HG03280 (cell line): ENCODE data around the gene RNF213.

Experiments
- ATAC-seq: cut with Tn5 transposase; IDR thresholded peaks from one replicate; pipeline ENCODE4 v1.9.1; 2021; ENCODE audit warnings: mild to moderate bottlenecking, moderate library complexity; ENCODE audit not compliant: unreplicated experiment

Gene RNF213

DNA sequence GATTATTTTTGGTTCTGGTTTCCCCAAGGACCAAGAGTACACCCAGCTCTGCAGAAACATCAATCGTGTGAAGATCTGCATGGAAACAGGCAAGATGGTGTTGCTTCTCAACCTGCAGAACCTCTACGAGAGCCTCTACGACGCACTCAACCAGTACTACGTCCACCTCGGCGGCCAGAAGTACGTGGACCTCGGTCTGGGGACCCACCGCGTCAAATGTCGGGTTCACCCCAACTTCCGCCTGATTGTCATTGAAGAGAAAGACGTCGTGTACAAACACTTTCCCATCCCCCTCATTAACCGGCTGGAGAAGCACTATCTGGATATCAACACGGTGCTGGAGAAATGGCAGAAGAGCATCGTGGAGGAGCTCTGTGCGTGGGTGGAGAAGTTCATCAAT is 86.9 kb downstream of the RNF213 start:
- ATAC-seq = no peak

DNA sequence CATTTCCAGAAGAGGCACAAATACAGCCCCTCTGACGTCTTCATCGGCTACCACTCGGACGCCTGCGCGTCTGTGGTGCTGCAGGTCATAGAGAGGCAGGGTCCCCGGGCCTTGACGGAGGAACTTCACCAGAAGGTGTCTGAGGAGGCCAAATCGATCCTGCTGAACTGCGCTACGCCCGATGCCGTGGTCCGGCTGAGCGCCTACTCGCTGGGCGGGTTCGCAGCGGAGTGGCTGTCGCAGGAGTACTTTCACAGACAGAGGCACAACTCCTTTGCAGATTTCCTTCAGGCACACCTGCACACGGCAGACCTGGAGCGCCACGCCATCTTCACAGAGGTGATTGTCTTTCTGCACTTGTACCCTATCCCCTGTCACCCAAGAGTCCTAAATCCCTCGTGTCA is 87.3 kb downstream of the RNF213 start:
- ATAC-seq = no peak

DNA sequence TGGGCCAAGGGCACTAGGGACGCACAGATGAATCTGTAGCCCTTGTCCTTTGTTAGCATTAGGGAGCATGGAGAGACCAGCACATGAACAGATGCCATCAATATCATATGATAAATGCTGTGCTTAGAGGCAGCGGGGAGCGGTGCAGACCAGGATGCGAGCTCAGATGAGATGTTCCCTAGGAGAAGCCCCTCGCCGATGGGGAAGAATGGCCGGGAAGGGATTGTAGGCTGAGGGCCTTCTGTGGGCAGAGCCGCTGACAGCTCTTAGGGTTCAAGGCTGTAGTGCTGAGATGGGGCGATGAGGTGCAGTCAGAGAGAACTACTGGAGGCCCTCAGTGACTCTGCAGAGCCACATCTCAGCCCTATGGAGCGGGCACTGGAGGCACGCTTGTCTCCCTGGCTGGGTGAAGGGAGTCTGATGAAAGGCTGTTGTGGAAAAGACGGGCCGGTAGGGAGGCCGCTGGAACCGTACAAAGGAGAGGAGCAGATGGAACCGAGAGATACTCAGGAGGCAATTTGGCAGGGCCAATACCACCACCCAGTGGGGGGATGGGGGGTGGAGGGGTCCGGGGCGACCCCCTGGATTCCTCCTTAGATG is 88.0 kb downstream of the RNF213 start:
- no peak for ATAC-seq

DNA sequence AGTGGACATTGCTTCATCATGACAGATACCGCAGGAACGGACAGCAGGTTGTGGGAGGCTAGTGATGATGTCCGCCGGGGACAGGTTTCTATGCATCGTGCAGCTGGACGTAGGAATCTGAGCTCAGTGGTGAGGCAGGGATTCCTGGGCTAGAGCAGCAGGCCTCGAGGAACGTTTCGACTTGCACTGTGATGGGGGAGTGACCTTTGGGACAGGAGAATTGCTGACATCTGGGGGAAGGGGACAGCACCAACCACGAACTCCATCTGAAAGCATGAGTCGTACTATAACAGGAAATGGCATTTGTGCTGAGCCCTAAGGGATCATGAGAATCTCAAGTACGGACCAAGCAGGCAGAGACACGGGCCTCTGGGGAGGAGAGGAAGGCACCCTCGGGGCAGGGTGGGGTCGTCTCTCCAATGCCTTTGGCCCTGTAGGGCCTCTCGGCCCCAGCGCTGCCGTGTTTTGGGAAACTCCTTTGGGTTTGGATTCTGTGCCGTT is 88.5 kb downstream of the RNF213 start:
- ATAC-seq = no peak

DNA sequence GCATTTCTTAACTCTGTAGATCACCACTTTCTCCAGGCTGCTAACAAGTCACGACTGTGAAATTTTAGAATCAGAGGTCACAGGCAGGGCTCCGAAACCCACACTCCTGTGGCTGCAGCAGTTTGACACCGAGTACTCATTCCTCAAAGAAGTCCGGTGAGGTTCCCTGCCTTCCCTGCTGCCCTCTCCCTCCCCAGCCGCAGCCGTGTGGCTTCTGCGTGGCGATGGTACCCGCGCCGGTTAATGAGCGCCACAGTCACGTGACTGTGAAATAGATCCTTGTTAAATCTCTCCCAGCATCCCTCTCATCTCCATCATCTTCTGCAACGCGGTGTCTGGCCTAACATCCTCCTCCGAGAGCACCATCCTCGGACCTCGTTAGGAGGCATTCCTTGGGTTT is 89.1 kb downstream of the RNF213 start:
- no peak for ATAC-seq

DNA sequence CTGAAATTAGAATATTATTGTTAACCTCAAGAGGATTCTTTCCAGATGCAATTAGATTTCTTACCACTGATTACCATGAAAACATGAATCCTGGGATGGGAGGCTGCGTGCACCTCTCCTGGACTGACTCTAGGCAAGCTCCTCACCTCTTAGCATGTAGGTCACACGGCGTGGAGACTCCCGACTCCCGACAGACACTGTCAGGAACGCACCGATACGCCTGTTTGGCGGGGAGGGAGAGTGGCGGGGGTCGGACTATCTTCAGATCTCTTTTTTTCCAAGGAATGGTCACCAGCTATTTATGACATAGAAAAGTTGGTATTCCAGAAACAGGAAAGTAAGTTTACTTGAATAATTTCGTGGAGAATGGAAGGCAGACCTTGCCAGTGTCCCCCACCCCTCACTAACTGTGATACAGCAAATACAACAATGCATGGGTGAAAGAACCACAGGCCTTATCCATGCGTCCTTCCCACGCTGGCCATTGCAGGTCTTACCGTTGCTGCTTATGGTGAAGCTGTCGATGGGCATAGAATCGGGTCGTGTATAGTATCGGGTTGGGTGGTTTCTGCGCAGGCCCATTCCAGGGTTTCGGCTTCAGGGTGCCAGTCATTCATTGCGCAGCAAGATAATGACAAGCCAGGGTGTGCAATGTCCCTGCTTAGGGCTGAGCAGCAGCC is 91.7 kb downstream of the RNF213 start:
- no peak for ATAC-seq

DNA sequence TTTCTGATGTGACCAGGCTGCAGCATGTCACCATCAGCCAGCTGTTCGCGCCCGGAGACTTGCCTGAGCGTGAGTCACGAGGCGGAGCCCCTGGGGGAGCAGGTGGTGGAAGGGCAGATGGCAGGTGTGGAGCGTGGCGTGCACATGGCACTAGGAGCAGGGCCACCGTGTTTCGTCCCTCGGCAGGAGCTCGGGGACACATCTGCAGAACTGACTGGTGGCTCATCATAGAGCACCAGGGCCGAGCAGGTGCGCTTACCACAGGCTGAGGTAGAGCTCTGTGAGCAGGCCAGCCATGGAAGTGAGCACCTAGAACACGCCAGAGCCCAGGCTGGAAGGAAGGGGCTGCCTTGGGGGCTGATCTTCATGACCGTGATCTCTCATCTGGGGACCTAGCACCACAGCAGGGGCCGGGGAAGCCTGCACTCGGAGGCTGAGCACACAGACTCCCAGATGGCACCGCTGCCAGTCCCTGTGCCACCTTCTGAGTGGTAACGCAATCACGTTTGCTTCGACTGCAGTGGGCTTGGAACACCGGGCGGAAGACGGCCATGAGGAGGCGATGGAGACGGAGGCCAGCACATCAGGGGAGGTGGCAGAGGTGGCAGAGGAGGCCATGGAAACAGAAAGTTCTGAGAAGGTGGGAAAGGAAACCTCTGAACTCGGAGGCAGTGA is 92.5 kb downstream of the RNF213 start:
- no peak for ATAC-seq

DNA sequence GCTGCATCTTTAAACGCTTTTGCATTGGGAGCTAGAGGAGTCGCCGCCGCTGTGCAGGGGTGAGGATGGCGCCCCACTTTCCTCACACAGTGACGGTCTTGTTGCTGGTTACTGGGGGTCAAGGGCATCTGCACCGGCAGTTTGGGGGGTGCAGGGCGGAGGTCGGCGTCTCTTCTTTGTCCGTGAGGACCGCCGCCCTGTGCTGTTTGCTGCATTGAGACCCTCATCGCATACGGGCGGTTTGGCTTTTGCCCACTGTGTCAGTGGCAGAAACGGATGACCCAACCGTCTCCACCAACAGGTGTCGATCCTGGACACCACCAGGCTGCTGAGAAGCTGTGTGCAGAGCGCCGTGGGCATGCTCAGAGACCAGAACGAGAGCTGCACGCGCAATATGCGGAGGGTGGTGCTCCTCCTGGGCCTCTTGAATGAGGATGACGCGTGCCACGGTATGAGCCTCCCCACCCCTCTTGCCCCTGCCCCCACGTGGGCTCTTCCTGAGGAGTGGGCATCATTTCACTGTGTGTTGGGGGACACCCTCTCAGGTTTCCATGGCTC is 93.1 kb downstream of the RNF213 start:
- ATAC-seq = no peak

DNA sequence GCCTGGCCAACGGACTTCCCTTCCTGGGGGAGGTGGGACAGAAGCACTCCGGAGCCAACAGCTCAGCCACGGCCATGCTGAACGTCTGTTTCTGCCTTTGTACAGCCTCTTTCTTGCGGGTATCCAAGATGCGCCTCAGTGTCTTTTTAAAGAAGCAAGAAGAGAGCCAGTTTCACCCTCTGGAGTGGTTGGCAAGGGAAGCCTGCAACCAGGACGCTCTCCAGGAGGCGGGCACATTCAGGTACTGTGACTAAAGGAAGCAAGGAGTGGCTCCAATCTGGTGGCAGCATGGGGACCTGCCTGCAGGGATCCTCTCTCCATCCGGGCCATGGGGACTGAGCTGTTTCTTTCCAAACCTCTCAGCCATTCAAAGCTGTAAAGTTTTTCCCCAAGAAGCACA is 93.7 kb downstream of the RNF213 start:
- no peak for ATAC-seq

DNA sequence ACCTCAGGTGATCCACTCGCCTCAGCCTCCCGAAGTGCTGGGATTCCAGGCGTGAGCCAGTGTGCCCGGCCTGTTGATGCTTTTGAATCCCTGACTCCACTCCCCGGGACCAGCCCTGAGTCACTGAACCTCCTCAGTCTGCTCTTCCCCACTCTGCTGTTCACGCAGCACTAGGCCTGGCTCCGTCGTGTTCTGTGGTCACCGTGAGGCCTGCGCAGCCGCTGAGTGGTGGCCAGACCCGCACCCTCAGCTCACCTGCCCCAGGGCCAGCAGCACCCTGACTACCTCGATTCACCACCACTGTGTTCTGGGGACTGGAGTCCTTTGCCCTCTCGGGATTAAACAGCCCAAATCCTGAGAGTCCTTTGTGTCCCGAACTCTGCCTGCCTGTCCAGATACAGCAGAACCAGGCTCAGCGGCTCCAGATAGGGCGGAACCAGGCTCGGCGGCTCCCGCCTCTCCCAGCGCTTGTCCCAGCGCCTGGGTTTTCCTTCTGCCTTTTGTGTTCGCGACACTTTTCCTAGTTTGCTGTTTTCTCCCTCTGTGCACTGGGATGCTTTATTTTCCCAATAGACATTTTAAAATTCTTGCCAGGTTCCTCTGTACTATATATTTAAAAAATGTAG is 95.7 kb downstream of the RNF213 start:
- ATAC-seq = no peak

DNA sequence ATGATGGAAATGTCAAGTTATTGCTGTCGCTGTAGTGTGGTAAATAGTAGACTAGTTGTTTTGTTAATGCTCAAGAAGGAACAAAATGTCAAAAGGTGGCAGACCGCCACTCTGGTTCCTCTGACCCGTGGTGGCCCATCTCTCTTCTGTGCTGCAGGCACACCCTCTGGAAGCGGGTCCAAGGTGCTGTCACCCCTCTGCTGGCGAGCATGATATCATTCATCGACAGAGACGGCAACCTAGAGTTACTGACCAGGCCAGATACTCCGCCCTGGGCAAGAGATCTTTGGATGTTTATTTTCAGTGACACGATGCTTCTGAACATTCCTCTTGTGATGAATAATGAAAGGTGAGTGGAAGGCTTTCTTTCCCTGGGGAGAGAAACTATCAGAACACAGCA is 97.5 kb downstream of the RNF213 start:
- no peak for ATAC-seq

DNA sequence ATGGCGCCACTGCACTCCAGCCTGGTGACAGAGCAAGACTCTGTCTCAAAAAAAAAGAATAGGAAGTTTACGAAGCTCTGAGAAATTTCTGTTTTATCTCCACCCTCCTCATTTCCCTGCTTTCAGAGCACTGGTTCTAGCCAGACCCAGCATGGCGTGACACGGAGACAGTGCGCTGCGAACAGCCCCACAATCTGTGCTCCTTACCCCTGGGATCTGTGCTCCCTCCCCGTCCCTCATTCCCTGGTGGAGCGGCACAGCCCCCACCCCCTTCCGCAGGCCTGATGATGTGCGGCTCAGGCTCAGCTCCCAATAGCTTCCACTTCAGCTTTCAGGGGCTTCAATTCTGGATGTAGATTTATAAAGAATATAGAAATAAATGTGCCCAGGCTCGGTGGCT is 98.2 kb downstream of the RNF213 start:
- no peak for ATAC-seq

DNA sequence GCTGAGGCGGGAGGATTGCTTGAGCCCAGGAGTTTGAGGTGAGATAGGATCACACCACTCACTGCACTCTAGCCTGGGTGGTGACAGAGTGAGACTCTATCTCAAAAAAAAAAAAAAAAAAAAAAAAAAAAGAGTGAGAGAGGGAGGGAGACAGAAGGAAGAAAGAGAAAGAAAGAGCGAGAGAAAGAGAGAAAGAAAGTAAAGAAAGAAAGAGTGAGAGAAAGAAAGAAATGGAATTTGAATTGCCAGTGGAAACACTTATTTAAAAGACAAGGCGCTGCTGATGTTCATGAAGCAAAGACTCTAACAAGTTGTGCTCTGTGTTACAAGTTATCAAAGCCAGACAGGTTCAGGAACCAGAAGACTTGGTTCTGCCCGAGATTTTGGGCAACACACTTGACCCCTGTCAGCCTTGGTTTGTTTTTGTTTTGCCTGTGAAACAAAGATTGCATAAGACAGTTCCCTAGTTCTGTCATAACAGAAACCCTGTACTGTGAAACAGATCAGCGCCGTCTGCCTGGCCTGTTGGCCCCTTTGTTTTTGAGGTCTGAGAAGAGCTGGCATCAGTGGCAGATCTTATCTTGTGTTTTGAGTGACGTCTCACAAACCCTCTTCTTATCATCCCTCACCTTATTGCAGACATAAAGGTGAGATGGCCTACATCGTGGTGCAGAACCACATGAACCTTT is 98.9 kb downstream of the RNF213 start:
- ATAC-seq = no peak

DNA sequence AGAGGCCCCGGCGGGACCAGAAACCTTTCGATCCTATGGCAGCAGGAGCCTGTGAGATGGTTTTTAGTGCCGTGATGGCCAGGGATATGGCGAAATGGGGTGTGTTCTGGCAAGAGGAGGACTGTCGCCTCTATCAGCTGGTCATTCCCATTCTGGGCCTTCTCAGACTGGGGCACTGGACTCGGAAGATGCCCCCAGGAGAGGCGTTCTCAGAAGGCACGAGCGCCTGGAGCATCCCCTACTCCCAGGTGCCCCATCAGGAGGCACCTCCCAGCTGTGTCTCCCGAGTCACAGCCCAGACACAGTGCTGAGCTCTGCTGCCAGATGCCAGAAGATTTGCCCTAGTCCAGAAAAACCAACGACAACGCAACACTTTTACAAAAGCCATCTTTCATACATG is 99.7 kb downstream of the RNF213 start:
- ATAC-seq = no peak

DNA sequence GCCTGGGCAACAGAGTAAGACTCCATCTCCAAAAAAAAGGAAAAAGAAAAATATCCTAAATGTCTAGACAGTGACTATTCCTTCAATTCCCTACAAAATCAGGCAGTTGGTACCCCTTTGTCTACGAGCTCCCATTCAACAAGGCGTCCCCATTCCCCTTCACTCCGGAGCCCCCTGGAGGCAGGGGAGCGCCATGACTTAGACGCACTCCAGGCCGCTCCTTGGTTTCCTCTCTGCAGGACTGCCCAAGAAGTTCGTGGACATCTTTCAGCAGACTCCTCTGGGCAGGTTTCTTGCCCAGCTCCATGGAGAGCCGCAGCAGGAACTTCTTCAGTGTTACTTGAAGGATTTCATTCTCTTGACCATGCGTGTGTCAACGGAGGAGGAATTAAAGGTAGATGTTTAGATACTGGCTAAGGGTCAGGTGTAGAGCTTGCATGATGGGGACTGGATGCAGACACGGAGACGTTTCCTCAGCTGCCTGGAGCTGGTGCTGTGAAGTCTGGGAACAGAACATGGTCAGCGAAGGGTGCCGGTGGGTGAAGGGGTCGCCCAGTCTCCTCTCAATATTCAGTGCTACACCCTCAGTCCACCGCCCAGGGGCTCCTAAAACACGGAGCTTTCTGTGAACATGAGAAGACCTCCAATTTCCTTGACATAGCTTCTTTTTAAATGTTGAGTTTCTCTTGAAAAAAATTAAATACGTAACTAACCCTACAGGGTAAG is 101.0 kb downstream of the RNF213 start:
- no peak for ATAC-seq

DNA sequence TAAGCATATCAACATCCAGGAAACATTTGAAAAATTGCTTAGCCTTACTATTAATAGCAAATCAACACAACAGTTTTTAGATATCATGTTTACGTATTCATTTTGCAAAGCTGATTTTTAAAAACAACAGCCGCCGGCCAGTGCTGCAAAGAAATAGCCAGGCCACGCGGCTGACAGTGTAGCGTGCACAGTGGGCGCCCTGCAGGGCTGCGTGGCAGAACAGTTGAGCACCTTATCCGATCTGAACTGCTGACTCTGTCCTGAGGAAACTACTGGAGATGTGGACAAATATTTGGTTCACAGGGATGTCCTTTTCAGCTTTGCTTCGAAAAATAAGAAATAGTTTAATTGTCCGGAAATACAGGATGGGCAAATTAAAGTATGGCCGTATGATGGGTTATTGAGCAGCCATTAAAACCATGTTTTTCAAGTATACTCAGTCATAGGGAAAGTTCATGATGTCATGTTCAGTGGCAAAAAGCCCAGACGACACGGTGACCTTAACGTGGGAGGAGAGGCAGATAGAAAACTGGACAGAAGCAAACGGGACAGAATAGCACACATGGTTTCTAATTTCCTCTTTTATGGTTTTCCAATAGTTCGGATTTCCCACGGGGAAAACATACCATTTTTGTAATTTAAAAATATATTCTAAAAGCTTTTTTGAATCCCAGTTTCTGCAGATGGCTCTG is 101.9 kb downstream of the RNF213 start:
- ATAC-seq = no peak

DNA sequence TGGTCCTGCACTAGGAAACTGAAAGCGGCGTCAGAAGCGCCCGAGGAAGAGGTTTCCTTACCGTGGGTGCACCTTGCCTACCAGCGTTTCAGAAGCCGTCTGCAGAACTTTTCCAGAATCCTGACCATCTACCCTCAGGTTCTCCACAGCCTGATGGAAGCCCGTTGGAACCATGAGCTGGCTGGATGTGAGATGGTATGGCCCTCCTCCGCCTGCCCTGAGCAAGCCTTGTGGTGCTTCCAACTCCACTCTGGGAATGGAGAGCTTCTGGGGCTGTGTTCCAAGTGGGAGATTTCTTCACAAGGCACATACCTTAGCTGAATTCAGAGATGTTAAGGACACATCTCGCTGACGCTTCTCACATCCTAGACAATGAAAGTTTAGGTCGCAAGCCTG is 102.5 kb downstream of the RNF213 start:
- no peak for ATAC-seq

DNA sequence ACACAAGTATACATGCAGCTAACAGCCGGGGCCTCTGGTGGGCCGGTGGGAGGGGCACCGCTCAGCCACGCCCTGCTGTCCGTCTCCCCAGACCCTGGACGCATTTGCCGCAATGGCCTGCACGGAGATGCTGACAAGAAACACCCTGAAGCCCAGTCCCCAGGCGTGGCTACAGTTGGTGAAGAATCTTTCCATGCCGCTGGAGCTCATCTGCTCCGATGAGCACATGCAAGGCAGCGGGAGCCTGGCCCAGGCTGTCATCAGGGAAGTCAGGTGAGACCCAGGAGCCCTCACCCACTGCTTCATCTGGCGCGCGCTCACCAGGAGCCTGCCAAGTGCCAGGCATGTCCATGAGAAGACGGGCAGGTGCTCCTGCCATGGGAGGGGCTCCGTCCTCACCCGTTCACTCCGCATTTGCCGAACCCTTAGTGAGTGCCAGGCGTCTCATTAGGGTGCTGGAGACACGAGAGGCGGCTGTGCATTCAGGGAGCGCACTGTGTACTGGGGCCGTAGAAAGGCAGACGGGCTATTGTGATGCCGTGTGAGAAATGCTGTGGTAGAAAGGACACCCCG is 103.0 kb downstream of the RNF213 start:
- no peak for ATAC-seq

DNA sequence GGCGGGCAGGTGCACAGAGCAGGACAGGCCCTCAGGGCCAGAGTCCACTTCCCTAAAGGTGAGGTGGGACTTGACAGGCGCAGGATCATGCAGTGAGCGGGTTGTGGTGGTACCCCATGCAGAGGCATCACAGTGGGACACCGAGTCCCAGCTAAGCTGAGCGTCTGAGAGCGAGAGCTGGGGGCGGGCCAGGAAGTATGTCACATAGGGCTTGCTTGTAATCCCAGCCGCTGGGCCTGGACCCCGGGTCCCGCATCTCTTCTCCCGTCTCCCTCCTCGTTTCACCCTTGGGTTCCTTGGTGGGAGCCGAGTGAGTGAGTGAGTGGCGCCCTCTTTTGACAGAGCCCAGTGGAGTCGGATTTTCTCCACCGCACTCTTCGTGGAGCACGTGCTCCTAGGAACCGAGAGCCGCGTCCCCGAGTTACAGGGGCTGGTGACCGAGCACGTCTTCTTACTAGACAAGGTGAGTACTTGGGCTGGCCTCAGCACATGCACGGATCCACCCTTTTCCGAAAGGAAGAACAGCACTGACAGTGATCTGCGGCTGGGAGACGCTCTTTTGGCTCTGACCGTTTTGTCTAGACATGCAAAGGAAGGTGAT is 103.5 kb downstream of the RNF213 start:
- ATAC-seq = no peak
